ENCODE results near the gene CDKAL1.

CDKAL1 gene

GRCh38 chr6:21128601-21129000 lies 594.3 kb downstream of the CDKAL1 start:
- DNase-seq = no peak

- DNase-seq = peak in 1 of 2 experiments; percentile 1
Measured at GRCh38 chr6:21131406-21131805, 597.1 kb downstream of the CDKAL1 start.

- no peak for DNase-seq
Measured at GRCh38 chr6:21132446-21132845, 598.2 kb downstream of the CDKAL1 start.

GRCh38 chr6:21132856-21133838 lies 598.9 kb downstream of the CDKAL1 start:
- DNase-seq = peak; percentile 64 to 77

- peak in 1 of 2 experiments; percentile 23 for DNase-seq
Measured at GRCh38 chr6:21133901-21134300, 599.6 kb downstream of the CDKAL1 start.

GRCh38 chr6:21134356-21134755 lies 600.1 kb downstream of the CDKAL1 start:
- DNase-seq = no peak

- no peak for DNase-seq
Measured at GRCh38 chr6:21135484-21136013, 601.3 kb downstream of the CDKAL1 start.

GRCh38 chr6:21137700-21138335 lies 603.6 kb downstream of the CDKAL1 start:
- DNase-seq = no peak

- no peak for DNase-seq
Measured at GRCh38 chr6:21138336-21139069, 604.2 kb downstream of the CDKAL1 start.

GRCh38 chr6:21140966-21141365 lies 606.7 kb downstream of the CDKAL1 start:
- DNase-seq = no peak

GRCh38 chr6:21141616-21142303 lies 607.5 kb downstream of the CDKAL1 start:
- DNase-seq = no peak

GRCh38 chr6:21142741-21143140 lies 608.5 kb downstream of the CDKAL1 start:
- no peak for DNase-seq

- no peak for DNase-seq
Measured at GRCh38 chr6:21143645-21144044, 609.4 kb downstream of the CDKAL1 start.

GRCh38 chr6:21144928-21145327 lies 610.7 kb downstream of the CDKAL1 start:
- DNase-seq = peak; percentile 44 to 55

GRCh38 chr6:21147995-21148394 lies 613.7 kb downstream of the CDKAL1 start:
- DNase-seq = no peak

- DNase-seq = no peak
Measured at GRCh38 chr6:21149470-21149869, 615.2 kb downstream of the CDKAL1 start.

GRCh38 chr6:21150667-21151066 lies 616.4 kb downstream of the CDKAL1 start:
- no peak for DNase-seq

- DNase-seq = peak in 1 of 2 experiments; percentile 15
Measured at GRCh38 chr6:21151119-21151518, 616.9 kb downstream of the CDKAL1 start.

GRCh38 chr6:21151530-21151929 lies 617.3 kb downstream of the CDKAL1 start:
- DNase-seq = no peak

GRCh38 chr6:21157186-21157929 lies 623.1 kb downstream of the CDKAL1 start:
- peak in 1 of 2 experiments; percentile 3 for DNase-seq

GRCh38 chr6:21158149-21158548 lies 623.9 kb downstream of the CDKAL1 start:
- DNase-seq = no peak

- DNase-seq = no peak
Measured at GRCh38 chr6:21158873-21159272, 624.6 kb downstream of the CDKAL1 start.

Data from NCI-H526 (cell line).